ENCODE results near the gene POP4. TPM values are rescaled to one million over a fixed set of nuclear protein-coding genes. Genes with fewer than 3 reads are reported as not detected.

The POP4 gene
- total and polyA plus RNA-seq, 9 of the 15 experiments (the other 6 are each of a cell fraction or from before 2014, with no cell fraction given) = 42.1 to 128 (median 99.0) TPM

DNA sequence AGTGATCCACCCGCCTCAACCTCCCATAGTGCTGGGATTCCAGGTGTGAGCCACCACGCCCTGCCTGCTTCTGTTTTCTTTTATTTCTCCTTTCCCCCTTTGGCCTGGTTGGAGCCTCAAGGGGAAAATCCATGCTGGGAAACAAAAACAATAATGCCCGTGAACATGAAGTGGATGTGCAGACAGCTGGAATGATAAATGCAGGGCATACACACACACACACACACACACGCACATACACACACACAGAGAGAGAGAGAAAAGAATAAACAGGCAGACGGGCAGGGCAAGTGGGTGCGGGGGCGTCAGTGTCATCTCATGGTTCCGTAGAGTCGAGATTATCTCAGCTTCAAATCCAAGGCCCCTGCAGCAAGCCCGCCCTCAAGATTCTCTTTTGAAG lies 54.8 kb downstream of the POP4 start (continued):
- TF ChIP-seq ETV1 (tag; conservative IDR thresholded peaks at IDR 0.05; ENCODE audit: low read depth) = no peak
- TF ChIP-seq NR2C1 (IDR thresholded peaks at IDR 0.05) = no peak
- no peak for TF ChIP-seq NR2C1 (tag; IDR thresholded peaks at IDR 0.05)
- no peak for TF ChIP-seq ZNF324 (CRISPR knock-in tag; IDR thresholded peaks at IDR 0.05)
- TF ChIP-seq CCNT2 (IDR thresholded peaks at IDR 0.05; ENCODE audit: borderline replicate concordance, extremely low read depth, insufficient read length, low read depth, low read length) = no peak
- TF ChIP-seq GATAD2A (IDR thresholded peaks at IDR 0.05) = 0 out of 2 replicates have a peak, but pooled peaks have one; percentile 21
- TF ChIP-seq CTBP1 (IDR thresholded peaks at IDR 0.05; ENCODE audit: borderline replicate concordance) = peak; percentile 58; the same call in 1 of the 2 replicates
- no peak for TF ChIP-seq MYBL2 (IDR thresholded peaks at IDR 0.05; ENCODE audit: low read depth)
- no peak for TF ChIP-seq MYBL2 (CRISPR knock-in tag; IDR thresholded peaks at IDR 0.05; ENCODE audit: borderline replicate concordance)
- no peak for TF ChIP-seq TBL1XR1 (IDR thresholded peaks at IDR 0.05; ENCODE audit: low read length in 2 of 2)
- 0 out of 2 replicates have a peak, but pooled peaks have one; percentile 15 for TF ChIP-seq ATF7 (IDR thresholded peaks at IDR 0.05)
- TF ChIP-seq, protein P1, sequence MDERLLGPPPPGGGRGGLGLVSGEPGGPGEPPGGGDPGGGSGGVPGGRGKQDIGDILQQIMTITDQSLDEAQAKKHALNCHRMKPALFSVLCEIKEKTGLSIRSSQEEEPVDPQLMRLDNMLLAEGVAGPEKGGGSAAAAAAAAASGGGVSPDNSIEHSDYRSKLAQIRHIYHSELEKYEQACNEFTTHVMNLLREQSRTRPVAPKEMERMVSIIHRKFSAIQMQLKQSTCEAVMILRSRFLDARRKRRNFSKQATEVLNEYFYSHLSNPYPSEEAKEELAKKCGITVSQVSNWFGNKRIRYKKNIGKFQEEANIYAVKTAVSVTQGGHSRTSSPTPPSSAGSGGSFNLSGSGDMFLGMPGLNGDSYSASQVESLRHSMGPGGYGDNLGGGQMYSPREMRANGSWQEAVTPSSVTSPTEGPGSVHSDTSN (CRISPR knock-in tag; IDR thresholded peaks at IDR 0.05; ENCODE audit: low read depth) = no peak
- TF ChIP-seq, protein P1 (tag; conservative IDR thresholded peaks at IDR 0.05; ENCODE audit: low read depth) = peak; percentile 94
- peak; percentile 55 for TF ChIP-seq SOX6 (IDR thresholded peaks at IDR 0.05)
- TF ChIP-seq CSDE1 (IDR thresholded peaks at IDR 0.05) = no peak
- TF ChIP-seq NCOA2 (IDR thresholded peaks at IDR 0.05; ENCODE audit: partially characterized antibody in 2 of 2) = no peak
- TF ChIP-seq, protein P2, sequence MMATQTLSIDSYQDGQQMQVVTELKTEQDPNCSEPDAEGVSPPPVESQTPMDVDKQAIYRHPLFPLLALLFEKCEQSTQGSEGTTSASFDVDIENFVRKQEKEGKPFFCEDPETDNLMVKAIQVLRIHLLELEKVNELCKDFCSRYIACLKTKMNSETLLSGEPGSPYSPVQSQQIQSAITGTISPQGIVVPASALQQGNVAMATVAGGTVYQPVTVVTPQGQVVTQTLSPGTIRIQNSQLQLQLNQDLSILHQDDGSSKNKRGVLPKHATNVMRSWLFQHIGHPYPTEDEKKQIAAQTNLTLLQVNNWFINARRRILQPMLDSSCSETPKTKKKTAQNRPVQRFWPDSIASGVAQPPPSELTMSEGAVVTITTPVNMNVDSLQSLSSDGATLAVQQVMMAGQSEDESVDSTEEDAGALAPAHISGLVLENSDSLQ (IDR thresholded peaks at IDR 0.05) = peak; percentile 66
- TF ChIP-seq, protein P3, sequence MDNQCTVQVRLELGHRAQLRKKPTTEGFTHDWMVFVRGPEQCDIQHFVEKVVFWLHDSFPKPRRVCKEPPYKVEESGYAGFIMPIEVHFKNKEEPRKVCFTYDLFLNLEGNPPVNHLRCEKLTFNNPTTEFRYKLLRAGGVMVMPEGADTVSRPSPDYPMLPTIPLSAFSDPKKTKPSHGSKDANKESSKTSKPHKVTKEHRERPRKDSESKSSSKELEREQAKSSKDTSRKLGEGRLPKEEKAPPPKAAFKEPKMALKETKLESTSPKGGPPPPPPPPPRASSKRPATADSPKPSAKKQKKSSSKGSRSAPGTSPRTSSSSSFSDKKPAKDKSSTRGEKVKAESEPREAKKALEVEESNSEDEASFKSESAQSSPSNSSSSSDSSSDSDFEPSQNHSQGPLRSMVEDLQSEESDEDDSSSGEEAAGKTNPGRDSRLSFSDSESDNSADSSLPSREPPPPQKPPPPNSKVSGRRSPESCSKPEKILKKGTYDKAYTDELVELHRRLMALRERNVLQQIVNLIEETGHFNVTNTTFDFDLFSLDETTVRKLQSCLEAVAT (IDR thresholded peaks at IDR 0.05) = no peak
- peak; percentile 16 for TF ChIP-seq ZFP36 (IDR thresholded peaks at IDR 0.05; ENCODE audit: low read depth, low read length, partially characterized antibody)
- TF ChIP-seq MTA1 (IDR thresholded peaks at IDR 0.05; ENCODE audit: borderline replicate concordance) = peak; percentile 77; the same call in 1 of the 2 replicates
- TF ChIP-seq SRSF7 (optimal IDR thresholded peaks at IDR 0.05; ENCODE audit: low read depth, low read length) = no peak
- TF ChIP-seq, protein P4, sequence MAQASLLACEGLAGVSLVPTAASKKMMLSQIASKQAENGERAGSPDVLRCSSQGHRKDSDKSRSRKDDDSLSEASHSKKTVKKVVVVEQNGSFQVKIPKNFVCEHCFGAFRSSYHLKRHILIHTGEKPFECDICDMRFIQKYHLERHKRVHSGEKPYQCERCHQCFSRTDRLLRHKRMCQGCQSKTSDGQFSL (CRISPR knock-in tag; IDR thresholded peaks at IDR 0.05) = no peak
- TF ChIP-seq, protein P4 (tag; IDR thresholded peaks at IDR 0.05) = no peak
- TF ChIP-seq HNRNPK (IDR thresholded peaks at IDR 0.05; ENCODE audit: low read depth, low read length, poor library complexity, severe bottlenecking) = no peak
- TF ChIP-seq SMARCE1 (IDR thresholded peaks at IDR 0.05) = peak; percentile 78; the same call in 1 of the 2 replicates
- no peak for TF ChIP-seq MCM5 (IDR thresholded peaks at IDR 0.05; ENCODE audit: low read depth)
- TF ChIP-seq ARID1B (IDR thresholded peaks at IDR 0.05) = peak; percentile 81

Measured in K562 (cell line).